GM21717 (cell line): ENCODE results near the gene P2RX4.
"Not testable (repeated sequence)": the region's sequence is repeated elsewhere in the genome, so short reads cannot be mapped to it uniquely, and the experiment has no call there.

Experiments used
- ATAC-seq: cut with Tn5 transposase; IDR thresholded peaks from one replicate; pipeline ENCODE4 v1.9.1; 2021; ENCODE audit warnings: mild to moderate bottlenecking, moderate library complexity; ENCODE audit not compliant: unreplicated experiment

The P2RX4 gene

DNA sequence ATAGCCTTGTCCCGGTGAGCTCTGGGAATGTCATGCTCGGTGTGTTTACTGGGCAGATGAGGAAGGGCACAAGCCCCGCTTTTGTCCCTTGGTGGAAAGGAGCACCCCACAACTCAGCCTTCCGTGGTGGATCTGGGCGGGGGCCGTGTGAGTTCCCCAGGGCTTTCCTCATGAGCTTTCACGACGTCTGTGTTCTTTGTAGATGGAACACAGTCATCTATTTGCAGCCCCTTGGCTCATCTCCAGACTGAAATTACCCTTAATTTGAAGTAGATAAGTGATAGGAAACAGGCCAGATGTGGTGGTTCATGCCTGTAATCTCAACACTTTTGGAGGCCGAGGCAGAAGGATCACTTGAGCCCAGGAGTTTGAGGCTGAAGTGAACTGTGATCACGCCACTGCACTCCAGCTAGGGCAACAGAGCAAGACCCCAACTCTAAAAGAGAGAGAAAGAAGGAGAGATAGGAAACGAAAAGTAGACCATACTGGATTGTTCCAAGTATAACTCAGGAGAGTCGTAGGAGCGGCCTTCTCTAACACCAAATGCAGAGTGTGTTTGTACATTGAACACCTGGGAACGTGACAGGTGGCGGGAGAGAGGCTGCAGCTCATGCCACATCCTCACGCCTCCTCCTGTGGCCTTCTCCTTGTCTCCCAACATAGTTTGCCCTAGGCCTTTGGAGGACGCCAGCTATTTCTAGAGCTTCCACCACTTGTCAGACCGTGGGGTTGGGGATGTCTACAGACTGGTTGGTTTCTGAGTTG, 8.8 kb downstream of the P2RX4 start:
- no peak for ATAC-seq

DNA sequence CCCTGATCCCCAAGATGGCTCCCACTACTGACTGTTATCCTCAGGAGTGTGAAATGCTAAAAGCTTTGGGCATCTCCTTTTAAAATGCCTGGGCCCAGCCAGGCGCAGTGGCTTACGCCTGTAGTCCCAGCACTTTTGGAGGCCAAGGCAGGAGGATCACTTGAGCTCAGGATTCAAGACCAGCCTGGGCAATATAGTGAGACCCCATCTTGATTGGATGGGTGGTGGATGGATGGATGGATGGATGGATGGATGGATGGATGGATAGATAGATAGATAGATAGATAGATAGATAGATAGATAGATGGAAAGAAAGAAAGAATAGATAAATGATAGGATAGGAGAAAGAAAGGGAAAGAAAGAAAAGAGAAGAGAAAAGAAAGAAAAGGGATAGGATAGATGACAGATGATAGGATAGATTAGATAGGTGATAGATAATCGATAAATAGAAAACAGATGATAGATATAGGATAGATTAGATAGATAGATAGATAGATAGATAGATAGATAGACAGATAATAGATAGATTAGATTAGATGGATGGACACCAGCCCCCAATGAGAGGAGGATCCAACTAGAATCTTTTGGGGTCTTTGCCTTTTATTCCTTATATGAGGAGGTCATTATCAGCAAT, 9.5 kb downstream of the P2RX4 start:
- no peak for ATAC-seq

DNA sequence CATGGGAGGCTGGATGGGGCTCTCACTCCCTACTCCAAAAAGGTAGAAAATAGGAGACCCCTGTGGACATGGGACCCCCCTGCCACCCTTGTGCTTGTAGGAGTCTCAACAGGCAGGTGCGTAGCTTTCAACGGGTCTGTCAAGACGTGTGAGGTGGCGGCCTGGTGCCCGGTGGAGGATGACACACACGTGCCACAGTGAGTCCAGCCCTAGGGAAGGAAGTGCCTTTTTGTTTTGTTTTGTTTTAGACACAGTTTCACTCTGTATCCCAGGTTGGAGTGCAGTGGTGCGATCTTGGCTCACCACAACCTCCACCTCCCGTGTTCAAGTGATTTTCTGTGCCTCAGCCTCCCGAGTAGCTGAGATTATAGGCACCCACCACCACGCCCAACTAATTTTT, 12.9 kb downstream of the P2RX4 start:
- ATAC-seq = no peak

DNA sequence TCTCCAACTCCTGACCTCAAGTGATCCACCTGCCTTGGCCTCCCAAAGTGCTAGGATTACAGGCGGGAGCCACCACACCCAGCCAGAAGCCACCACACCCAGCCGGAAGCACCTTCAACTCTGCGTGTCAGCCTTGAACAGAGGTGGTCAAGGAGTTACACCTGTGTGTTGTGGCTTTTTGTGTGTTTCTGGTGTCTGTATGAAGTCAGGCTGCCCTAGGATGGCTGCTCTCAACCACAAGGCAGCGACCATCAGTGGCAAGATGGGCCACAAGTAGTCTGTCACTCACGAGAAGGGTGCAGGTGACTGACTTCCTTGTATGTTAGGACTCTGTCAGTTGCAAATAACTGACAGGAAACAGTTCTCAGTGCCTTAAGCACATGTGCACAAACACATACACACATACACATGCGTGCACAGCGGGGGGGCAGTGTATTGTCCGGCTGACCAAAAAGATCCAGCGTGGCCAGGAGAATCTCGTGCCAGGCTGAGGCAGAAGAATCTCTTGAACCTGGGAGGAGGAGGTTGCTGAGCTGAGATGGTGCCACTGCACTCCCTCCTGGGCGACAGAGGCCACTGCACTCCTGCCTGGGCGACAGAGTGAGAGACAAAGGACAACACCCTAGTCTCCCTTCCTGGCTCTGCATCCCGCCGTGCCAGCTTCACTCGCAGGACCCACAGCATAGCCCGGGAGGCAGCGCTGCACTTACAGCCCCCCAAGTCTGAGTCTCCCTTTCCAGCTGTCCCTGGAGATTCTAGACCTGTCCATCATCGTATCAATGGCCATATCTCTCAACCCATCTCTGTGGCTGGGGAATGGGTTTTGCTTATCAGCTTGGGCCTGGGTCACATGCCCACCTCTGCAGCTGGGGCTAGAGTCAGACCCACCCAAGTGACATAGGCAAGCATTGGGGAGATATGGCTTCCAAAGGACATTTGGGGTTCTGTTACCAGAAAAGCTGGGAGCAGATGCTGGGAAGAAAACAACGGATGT, 13.7 kb downstream of the P2RX4 start:
- no peak for ATAC-seq

DNA sequence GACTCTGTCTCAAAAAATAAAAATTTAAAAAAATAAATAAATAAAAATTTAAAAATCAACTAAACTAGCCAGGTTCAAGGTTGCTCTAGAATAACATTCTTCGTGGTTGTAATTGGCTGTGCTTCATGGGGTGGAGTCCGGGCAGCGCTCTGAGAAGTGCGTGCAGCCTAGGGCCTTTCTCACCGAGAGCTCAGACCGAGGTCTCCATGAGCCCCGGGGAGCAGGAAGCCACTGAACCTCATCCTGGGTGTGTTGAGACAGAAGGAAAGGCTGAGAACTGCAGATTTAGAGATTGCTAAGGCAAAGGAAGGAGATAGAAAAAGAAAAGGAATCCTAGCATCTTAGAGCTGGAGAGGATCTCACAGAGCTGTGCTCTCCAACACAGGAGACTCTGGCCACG, 14.7 kb downstream of the P2RX4 start:
- no peak for ATAC-seq

DNA sequence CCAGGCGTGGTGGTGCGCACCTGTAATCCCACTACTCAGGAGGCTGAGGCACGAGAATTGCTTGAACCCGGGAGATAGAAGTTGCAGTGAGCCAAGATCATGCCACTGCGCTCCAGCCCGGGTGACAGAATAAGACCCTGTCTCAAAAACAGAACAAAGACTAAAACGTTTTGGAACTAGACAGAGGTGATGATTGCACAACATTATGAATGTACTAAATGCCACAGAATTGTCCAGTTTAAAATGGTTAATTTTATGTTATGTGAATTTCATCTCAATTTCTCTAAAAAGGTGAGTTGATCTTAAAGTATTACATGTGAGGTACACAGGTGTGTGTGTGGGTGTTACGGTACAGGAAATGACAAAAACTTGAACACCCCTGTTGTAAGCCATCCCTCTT, 16.5 kb downstream of the P2RX4 start:
- ATAC-seq = no peak

DNA sequence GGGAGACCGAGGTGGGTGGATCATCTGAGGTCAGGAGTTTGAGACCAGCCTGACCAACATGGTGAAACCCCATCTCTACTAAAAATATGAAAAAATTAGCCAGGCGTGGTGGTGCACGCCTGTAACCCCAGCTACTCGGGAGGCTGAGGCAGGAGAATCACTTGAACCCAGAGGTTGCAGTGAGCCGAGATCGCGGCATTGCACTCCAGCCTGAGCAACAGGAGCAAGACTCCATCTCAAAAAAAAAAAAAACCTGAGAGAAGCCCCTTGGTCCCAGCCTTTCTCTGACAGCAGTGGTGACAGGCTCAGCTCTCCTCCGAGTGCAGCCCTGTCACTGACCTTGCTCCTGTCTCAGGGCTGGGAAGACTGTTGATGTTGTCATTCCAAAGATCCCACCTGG, 16.9 kb downstream of the P2RX4 start:
- ATAC-seq = not testable (repeated sequence)

DNA sequence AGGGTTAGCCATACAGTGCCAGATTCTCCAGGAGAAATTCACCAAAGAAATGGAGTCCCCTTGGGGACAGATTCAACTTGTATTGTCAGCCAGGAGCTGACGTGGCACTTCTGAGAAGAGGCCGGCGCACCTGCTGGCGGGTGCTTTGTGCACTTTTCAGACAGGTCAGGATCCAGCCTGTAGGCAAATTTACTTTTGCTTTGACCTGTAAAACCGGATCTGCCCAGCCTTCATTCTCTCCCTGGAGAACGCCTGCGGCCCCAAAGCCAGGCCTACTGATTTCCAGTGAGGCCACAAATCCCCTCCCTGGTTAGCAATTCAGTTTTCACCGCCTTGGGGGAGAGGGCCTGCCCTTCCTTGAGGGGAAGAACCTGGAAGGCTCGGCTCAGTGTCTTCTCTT, 17.4 kb downstream of the P2RX4 start:
- peak; percentile 74 for ATAC-seq

DNA sequence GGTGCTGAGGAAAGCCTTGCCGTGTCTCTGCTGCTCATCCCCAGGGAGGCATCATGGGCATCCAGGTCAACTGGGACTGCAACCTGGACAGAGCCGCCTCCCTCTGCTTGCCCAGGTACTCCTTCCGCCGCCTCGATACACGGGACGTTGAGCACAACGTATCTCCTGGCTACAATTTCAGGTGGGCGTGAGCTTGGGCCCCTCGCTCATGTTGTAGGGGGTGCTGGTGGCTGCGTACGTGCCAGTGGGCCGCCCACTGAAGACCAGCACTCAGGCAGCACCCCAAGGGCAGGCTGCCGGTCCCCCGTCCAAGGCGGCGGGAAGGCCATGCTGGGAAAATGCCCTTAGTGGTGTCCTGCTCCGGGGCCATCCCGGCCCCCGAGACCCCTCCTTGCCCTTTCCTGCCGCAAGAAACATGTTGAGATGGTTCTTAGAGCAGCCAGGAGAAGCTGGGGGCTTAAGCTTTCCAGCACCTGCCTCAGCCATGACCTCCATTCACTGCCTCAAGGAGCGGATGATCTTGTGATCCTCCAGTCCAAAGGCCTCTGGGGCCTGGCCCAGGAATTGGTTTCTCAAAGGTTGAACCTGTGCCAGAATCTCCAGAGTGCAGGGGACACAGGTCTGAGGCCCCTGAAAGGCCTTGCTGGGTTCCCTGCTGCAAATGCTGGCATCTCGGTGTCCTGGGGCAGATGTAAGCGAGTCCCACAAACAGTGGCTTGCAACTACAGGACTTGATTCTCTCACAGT, 19.2 kb downstream of the P2RX4 start:
- ATAC-seq = no peak

DNA sequence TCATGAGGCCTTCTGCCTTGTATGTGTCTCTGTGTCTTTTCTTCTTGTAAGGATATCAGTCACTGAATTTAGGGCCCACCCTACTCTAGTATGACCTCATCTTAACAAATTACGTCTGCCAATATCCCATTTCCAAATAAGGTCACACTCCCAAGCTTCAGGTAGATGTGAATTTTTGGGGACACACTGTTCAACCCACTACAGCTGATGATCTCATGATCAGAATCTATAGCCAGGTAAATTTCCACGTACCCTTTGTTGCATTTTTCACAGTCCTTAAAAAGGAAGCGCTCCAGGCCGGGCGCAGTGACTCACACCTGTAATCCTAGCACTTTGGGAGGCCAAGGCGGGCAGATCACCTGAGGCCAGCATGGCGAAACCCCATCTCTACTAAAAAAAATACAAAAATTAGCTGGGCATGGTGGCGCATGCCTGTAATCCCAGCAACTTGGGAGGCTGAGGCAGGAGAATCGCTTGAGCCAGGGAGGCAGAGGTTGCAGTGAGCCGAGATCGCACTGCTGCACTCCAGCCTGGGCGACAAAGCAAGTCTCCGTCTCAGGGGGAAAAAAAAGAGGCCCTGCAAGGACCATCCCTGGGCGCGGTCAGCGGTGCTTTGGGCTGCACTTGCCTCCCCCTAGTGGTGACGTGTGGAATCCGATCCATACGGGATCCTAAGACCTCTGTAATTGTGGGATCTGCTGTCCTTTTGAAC, 20.1 kb downstream of the P2RX4 start:
- ATAC-seq = not testable (repeated sequence)

DNA sequence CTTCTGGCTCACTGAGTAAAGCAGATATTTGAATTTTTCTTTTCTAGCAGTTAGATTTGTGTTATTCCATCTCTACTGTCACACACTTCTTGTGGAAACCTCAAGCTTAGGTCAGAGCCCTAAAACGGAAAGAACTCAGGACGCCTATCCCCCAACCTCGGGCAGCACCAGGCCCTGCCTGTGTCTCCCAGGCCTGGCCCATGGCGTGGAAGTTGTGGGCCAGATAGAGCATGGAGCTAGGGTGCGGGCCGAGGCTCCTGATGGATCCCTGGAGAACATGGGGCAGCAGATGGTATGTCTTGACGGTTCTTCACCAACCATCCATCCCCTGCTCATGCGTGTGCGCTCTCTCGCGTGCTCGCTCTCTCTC, 20.6 kb downstream of the P2RX4 start:
- no peak for ATAC-seq

DNA sequence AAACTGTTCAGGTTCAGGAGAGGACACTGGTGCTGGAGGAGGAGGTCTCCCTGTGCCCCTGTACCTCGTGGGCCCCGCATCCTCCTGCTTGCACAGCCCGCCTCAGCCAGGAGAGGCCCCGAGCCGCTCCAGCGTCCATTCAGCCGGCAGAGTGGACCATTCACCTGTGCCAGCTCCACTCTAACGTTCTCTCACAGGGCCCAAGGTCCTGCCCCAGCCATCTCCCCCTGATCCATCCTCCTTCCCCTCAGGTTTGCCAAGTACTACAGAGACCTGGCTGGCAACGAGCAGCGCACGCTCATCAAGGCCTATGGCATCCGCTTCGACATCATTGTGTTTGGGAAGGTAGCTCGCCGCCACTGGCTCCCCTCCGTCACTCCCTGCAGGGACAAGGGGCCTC, 22.2 kb downstream of the P2RX4 start:
- no peak for ATAC-seq

DNA sequence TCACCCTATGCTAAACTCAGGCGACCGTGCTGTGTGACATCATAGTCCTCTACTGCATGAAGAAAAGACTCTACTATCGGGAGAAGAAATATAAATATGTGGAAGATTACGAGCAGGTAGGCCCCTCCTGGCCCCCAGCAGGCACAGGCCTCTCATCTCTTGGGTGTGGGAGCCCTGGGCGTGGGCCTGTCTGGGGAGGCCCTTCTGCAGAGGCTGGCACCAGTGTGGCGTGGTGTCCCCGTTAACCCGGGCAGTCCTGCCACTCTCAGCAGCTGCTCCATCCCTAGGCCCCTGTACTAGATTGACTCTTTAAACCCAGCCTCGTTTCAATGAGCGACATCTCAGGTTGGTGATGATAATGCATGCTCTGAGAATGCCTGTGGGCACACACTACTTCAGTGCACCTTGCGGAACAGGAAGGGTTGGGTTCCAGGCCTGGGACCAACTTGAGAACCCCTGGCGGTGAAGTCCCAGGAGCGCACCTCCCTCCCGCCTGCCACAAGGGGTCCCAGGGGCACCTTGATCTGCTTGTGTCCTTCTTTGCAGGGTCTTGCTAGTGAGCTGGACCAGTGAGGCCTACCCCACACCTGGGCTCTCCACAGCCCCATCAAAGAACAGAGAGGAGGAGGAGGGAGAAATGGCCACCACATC, 23.2 kb downstream of the P2RX4 start:
- ATAC-seq = no peak

DNA sequence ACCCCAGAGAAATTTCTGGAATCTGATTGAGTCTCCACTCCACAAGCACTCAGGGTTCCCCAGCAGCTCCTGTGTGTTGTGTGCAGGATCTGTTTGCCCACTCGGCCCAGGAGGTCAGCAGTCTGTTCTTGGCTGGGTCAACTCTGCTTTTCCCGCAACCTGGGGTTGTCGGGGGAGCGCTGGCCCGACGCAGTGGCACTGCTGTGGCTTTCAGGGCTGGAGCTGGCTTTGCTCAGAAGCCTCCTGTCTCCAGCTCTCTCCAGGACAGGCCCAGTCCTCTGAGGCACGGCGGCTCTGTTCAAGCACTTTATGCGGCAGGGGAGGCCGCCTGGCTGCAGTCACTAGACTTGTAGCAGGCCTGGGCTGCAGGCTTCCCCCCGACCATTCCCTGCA, 23.7 kb downstream of the P2RX4 start:
- no peak for ATAC-seq

DNA sequence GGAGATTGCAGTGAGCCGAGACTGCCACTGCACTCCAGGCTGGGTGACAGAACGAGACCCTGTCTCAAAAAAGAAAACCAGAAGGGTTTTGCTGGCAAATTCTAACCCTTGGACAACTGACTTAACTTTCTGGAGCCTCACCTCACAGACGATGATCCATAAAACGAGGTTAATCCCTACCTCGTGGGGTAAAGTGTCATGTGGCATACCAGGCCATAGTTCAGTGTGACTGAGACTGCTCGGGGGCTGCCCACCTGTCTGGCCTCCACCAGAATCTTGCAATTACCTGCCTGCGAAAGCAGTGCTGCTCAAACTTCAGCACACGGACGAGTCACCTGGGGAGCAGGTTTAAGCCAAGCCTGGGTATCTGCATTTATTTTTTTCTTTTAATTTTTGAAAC, 26.8 kb downstream of the P2RX4 start:
- no peak for ATAC-seq

DNA sequence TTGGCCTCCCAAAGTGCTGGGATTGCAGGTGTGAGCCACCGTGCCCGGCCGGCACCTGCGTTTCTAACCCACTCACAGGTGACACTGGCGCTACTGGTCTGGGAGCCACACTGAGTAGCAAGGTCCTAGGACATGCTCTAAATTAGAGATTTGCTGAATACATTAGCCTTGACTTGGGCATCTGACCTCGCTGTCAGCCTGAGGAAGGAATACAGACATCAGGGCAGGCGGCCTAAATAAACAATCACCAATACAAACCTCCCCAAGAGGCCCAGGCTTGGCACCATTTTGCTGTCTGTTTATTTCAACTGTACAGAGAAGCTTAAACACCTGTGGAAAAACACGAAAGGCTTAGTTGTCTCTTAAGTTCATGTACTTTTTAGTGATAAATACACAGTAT, 27.5 kb downstream of the P2RX4 start:
- ATAC-seq = no peak

DNA sequence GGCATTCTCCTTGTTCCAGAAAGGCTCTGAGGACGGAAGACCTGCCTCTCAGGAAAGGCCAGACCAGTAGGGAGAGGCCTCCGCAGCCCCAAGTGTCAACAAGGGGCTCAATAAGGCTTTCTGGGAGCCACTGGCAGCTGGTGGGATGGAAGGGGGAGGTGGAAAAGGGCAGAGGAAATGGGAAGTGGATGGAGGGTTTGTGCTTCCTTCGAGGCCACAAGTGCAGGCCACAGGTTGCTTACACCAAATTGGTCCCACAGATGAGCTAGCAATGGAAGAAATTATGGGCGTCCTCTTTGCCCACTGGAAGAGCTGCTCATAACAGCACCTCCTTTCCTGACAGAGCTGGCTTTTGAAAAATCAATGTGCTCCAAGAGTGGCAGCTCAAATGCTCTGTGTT, 28.2 kb downstream of the P2RX4 start:
- ATAC-seq = no peak

DNA sequence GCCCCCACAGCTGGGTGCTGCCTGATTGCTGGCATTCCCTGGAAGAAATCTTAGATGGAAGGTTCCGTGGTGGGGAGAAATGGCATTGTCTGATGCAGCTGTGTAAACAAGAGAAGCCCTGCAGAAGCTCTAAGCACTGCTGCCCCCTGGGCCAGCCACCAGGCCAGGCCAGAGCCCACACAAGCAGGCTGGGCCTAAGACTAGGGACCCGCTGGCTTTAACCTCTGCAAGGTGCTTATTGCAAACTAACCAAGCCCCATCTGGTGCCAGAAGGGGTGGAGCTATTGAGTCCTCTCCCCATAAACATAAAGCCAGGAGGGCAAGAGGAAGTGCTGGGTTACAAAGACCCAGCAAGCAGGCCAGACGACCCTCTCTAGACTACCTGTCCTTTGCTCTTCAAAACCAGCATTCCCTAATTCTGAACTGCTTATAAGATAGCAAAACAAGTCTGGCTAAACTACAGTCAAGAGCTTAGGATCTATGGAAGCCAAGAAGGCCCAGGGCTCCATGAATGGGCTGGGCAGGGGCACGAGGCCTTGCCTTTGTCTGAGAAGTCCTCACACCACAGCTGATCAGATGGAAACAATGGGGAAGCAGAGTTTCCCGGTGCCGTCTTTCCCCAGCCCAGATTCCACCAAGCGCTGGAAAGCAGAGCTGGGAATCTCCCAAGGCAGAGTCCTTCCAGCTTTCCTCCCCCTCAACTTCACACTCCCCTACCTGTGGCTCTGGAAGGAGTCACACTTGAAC, 28.8 kb downstream of the P2RX4 start:
- ATAC-seq = no peak
